Fibroblast of pulmonary artery (primary cell): Measurements from ENCODE around the gene ADH1B.

ENCODE experiments used
- DNase-seq: peaks from one replicate; pipeline ENCODE4 v3.0.0-alpha.2; 2010; ENCODE audit warnings: low read depth
- H3K4me3 ChIP-seq: replicated peaks from 2 replicates; pipeline ENCODE4 v1.5.1; 2011; ENCODE audit warnings: low read depth, mild to moderate bottlenecking, control low read depth, low read length, moderate library complexity
- TF ChIP-seq, protein P1 (sequence below): IDR thresholded peaks from 2 replicates; pipeline ENCODE4 v1.5.1; 2011; ENCODE audit warnings: mild to moderate bottlenecking, control low read depth, low read length, inconsistent platforms; ENCODE audit errors: missing control alignments

The ADH1B gene

DNA sequence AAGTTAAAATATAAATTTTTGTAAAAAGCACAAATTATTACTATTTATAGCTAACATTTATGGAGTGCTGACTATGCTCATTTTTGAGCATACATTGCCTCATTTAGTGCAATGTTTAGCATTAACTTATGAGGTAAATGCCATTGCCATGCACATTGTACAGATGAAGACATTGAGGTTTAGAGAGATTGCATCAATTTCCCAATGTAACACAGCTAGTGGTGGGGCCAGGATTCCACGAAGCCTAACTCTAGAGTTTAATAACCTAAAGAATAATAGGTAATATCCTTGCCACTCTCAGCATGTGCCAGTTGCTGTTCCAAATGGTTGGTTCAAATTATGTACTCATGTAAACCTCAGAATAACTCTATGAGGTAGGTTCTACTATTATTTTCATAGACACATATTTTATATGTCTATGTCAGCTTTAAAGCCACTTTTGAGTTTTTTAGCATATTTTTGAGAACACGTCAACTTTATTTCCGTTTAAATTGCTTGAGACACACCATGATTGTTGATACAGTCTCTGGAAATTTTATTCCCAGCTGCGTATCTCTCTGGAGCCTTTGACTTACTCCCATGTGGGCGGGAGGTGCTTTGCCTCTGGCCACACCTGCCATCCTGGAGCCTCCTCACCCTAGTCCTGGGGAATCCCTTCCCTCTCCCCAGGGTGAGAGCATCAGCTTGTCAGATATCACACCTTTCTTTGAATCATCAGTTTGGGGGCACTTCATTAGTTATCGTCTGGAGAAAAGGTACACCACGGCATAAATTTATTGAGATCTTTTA is 19.6 kb downstream of the ADH1B start:
- peak; percentile 53 for DNase-seq
- TF ChIP-seq, protein P1, sequence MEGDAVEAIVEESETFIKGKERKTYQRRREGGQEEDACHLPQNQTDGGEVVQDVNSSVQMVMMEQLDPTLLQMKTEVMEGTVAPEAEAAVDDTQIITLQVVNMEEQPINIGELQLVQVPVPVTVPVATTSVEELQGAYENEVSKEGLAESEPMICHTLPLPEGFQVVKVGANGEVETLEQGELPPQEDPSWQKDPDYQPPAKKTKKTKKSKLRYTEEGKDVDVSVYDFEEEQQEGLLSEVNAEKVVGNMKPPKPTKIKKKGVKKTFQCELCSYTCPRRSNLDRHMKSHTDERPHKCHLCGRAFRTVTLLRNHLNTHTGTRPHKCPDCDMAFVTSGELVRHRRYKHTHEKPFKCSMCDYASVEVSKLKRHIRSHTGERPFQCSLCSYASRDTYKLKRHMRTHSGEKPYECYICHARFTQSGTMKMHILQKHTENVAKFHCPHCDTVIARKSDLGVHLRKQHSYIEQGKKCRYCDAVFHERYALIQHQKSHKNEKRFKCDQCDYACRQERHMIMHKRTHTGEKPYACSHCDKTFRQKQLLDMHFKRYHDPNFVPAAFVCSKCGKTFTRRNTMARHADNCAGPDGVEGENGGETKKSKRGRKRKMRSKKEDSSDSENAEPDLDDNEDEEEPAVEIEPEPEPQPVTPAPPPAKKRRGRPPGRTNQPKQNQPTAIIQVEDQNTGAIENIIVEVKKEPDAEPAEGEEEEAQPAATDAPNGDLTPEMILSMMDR: no peak
- no peak overlapping the region for H3K4me3 ChIP-seq

DNA sequence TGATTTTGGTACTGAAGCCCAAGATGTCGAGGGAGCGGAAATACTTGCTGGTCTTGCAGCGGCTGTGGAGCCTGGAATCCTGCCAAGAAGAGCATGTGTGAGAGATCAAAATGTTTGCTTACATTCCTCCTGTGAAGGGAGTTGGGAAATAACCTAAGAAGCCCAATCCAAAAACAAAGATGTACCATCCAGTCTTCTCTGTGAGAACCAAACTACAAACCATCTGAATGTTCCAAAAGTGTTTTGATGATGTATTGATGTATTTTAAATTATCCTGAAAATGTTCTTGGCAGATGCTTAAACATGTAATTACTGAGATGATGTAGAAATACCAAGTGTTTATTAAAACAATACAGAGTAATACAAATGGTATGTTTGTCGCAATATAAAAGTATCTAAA is 20.3 kb downstream of the ADH1B start:
- H3K4me3 ChIP-seq: no peak overlapping the region
- peak; percentile 99 for DNase-seq
- TF ChIP-seq, protein P1: no peak

DNA sequence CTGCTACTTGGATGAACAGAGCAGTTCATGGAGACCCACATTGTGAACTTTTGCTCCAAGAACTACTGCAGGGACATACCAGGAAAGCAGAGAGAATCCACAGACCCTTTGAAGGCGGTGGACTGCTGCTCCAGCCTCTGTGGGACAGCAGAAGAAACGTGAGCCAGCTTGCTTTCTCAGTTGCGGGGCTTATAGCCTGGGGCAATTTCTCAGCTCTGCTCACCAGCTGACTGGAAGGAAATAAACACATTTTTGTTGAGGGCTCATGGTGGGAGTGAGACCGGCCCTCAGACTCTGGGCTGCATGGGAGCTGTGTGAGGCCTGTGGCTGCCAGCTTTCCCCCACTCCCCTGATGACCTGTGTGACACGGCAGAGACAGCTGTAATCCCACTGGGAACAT is 27.8 kb downstream of the ADH1B start:
- no peak for DNase-seq
- TF ChIP-seq, protein P1: no peak
- no peak overlapping the region for H3K4me3 ChIP-seq

GRCh38 chr4:99290848-99291786 is 30.1 kb downstream of the ADH1B start, which contains the start of gene ADH1A:
ADH1A (minus strand) TSS chr4:99290985; CDS start chr4:99290914, 71 bp downstream.
- no peak within 1 kb of the TSS for H3K4me3 ChIP-seq
- TF ChIP-seq, protein P1: no peak
- DNase-seq: no peak

GRCh38 chr4:99285387-99285786 is 35.8 kb downstream of the ADH1B start:
- TF ChIP-seq, protein P1: no peak
- H3K4me3 ChIP-seq: no peak overlapping the region
- DNase-seq: no peak

GRCh38 chr4:99282731-99283130 is 38.5 kb downstream of the ADH1B start:
- H3K4me3 ChIP-seq: no peak overlapping the region
- DNase-seq: no peak
- TF ChIP-seq, protein P1: no peak
